Jurkat, Clone E6-1 (cell line): ENCODE results near the gene COLEC11.

Experiments used
- DNase-seq: peaks from one replicate; pipeline ENCODE4 v3.0.0-alpha.2; 2011; ENCODE audit warnings: low read depth, low spot score
- H3K4me3 ChIP-seq: 2 replicates; pipeline ENCODE4 v1.5.1; 2011; ENCODE audit warnings: mild to moderate bottlenecking, low read length, control low read depth, moderate library complexity

COLEC11 gene

DNA sequence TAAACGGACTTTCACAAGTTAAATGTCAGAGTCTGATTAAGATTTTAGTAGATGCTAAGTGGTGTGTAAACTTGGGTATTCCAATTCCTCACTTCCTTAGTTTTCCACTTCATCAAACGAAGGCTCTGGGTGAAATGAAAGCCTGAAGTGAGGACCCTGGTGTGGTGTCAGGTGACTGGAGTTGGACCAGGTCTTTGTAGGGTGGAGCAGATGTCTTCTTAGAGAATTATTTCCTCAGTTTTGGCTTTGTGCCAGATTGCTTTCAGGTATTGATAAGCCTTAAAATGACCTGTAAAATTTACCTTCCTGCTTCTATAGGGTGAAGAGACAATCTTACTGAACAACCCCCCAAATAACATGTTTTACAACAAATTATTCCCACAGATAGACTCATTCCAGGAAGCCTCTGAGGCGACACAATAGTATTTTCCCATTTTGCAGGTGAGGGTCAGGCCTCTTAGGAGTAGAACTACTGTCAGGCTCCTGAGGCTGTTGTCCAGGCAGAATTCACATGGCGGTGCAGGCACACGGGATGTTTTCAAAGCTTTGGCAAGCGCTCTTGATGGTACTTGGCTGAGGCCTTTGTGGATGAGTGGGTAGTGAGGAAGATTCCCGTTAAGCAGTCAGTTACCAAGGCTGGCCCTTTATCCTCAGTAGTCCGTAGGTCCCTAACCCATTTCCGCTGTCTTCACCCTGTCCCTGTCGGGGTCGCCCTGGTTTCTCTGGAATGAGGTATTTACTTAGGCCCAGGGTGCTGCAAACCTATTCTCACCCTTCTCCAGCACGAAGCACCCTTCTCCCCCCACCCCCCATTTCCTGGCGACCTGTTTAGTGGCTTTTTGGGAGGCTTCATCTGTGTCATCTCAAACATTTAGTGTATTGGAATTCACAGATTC, 13.3 kb upstream of the COLEC11 start:
- no peak for DNase-seq
- H3K4me3 ChIP-seq: no peak overlapping the region

DNA sequence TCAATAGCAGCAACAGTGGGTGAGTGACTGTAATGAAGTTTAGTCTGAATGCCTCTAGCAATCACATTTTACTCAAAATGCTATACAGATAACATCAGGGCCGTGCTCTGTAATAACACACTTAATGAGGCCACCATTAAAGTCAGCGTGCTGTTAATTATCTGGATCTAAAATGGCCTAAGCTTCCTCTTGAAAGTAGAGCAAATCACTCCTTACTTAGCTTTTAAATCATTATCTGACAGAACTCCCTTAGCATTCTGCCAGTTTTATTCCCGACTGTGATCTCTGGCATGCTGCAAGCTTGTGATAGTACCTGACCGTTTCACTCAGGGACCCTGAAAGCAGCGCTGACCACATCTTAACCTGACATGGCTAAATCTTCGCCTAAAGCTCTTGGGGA, 10.8 kb upstream of the COLEC11 start:
- DNase-seq: no peak
- H3K4me3 ChIP-seq: no peak overlapping the region

DNA sequence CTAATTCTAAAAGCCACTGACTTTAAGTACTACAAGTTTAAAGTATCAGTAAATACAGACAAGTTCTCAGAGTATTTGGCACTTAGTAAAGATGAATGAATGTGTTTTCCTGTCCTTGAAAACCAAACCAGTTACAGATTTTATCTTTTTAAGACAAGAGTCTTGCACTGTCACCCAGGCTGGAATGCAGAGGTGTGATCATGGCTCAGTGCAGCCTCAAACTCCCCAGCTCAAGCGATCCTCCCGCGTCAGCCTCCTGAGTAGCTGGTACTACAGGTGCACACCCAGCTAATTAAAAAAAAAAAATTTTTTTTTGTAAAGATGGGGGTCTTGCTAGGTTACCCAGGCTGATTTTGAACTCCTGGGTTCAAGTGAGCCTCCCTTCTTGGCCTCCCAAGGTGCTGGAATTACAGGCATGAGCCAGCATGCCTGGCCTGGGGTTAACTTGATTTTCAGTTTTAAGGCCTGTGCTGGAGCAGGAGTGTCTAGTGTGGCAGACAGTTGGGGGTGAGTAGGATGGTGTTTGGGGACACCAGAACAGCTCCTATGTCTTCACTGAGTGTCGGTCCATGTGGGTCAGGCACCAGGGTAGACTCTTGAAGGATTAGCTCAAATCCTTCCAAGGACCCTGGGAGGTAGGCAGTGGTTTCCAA, 10.2 kb upstream of the COLEC11 start:
- no peak for DNase-seq
- no peak overlapping the region for H3K4me3 ChIP-seq

- no peak for DNase-seq
- no peak overlapping the region for H3K4me3 ChIP-seq
These were observed 9.4 kb upstream of the COLEC11 start for GRCh38 chr2:3585261-3586109.

- no peak overlapping the region for H3K4me3 ChIP-seq
- no peak for DNase-seq
These were observed 8.7 kb upstream of the COLEC11 start for GRCh38 chr2:3586220-3586619.

GRCh38 chr2:3587021-3587420, 7.9 kb upstream of the COLEC11 start:
- no peak overlapping the region for H3K4me3 ChIP-seq
- no peak for DNase-seq

- H3K4me3 ChIP-seq: no peak overlapping the region
- DNase-seq: no peak
These were observed 7.5 kb upstream of the COLEC11 start for GRCh38 chr2:3587432-3587831.

DNA sequence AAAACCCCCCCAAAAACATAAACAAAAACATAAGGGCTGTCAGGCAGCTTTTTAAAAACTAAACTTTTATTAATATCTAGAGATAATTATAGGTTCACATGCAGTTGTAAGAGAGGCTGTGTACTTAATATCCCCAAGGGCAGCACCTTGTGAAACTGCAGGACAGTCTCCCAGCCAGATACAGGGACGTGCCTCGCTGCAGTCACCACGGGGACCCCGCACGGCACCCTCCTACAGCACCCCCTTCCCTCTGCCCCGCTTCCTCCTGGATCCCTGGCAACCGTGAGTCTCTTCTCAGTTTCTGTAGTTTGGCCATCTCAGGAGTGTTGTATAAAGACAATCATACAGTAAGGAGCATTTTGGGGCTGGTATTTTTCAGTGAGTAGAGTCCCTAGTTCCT, 6.8 kb upstream of the COLEC11 start:
- H3K4me3 ChIP-seq: no peak overlapping the region
- DNase-seq: no peak

GRCh38 chr2:3589086-3589485, 5.8 kb upstream of the COLEC11 start:
- no peak overlapping the region for H3K4me3 ChIP-seq
- no peak for DNase-seq

- no peak overlapping the region for H3K4me3 ChIP-seq
- no peak for DNase-seq
These were observed 492 bp downstream of the COLEC11 start for GRCh38 chr2:3595404-3595803.

DNA sequence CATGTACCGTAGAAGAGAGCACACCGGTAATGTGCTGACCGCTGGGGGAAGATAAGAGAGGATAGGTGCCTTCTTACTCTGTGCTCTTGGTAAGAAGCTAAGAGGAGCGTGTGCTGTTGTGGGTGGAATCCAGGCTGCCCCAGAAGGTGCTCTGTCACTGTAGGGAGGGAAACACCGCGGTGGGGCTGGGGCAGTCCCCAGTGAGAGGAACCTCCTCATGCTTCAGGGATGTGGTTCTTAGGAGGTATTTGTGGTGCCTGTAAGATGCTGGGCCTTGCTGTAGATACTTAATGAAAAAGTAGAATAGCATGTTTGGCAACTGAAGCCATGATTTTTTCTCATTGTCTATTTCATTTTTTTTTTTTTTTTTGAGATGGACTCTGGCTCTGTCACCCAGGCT, 1.1 kb downstream of the COLEC11 start:
- no peak for DNase-seq
- H3K4me3 ChIP-seq: no peak overlapping the region

GRCh38 chr2:3596901-3597417, 2.0 kb downstream of the COLEC11 start:
- H3K4me3 ChIP-seq: no peak overlapping the region
- no peak for DNase-seq

DNA sequence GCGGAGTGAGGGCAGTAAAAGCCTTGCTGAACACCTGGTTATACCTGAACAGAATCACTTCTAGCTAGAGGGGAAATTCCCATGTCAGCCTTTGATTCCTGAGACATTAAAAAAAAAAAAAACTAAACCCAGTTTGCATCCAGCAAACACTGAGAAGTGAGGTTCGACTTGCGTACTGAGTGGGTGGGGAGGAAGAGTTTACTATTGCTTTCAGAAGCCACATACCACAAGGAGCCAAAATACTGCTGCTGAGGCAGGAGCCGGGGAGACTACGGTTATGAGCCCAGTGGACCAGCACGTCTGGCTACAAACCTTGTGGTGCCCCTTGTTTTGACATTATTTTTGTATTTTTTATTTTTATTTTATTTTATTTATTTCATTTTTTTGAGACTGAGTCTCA, 2.7 kb downstream of the COLEC11 start:
- no peak for DNase-seq
- H3K4me3 ChIP-seq: no peak overlapping the region

GRCh38 chr2:3598197-3598910, 3.4 kb downstream of the COLEC11 start:
- DNase-seq: no peak
- no peak overlapping the region for H3K4me3 ChIP-seq

DNA sequence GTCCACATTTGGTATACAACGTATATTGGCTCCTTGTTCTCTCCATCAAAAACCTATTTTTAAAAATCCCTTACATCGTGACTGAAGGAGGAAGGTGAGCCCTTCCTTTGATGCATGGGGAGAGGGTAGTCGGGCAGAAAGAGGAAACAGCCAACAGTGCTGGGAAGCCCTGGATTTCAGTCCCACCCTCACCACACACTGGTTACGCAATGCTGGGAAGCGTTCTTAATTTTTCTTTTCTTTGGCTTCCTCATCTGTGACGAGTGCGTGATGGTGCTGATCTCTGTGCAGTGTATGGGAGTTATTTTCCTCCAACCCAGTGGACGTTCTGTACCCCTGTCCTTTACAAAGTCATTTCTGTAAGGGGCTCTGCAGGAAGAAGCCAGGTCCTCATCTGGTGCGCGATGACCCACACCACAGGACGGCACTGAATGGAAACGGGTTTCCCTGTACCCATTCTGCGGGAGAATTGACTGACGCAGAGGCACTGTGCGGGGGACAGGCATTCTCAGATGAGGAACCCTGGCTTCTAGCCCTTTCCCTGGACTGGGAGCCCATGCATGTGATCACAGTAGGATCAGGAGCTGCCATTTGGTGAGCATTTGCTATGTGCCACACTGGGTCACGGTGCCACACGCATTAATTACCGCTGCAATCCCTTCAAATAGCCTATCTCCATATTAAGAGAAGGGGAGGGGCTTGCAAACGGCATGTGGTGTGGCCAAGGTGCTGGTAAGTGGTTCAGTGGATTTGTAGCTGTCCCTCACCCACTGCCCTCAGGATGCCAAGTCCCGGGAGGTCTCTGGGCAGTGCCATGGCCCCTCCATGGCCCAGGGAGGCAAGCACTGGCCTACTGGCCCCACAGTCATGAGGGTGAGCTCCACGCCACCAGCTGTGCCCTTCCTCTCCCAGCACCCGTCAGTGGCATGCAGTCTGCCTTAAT, 4.3 kb downstream of the COLEC11 start:
- no peak for DNase-seq
- H3K4me3 ChIP-seq: no peak overlapping the region

DNA sequence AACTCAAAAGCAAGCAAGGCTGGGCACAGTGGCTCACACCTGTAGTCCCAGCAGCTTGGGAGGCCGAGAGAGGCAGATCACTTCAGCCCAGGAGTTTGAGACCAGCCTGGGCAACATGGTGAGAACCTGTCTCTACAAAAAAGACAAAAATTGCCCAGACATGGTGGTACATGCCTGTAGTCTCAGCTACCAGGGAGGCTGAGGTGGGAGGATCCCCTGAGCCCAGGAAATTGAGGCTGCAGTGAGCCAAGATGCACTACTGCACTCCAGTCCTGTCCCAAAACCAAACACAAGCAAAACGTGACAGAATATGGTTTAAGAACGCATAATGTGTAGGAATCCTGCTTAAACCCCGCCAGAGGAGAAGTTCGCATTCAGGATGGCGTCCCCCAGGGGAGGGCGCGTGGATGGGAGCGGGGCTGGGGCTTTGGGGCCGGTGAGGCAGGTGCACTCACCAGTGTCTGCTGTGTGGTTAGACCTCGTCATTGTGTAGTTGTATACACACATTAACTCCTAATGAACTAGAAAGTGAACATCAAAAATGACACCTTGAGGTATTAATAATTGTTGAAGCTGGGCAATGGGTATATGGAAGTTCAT, 5.4 kb downstream of the COLEC11 start:
- no peak for DNase-seq

DNA sequence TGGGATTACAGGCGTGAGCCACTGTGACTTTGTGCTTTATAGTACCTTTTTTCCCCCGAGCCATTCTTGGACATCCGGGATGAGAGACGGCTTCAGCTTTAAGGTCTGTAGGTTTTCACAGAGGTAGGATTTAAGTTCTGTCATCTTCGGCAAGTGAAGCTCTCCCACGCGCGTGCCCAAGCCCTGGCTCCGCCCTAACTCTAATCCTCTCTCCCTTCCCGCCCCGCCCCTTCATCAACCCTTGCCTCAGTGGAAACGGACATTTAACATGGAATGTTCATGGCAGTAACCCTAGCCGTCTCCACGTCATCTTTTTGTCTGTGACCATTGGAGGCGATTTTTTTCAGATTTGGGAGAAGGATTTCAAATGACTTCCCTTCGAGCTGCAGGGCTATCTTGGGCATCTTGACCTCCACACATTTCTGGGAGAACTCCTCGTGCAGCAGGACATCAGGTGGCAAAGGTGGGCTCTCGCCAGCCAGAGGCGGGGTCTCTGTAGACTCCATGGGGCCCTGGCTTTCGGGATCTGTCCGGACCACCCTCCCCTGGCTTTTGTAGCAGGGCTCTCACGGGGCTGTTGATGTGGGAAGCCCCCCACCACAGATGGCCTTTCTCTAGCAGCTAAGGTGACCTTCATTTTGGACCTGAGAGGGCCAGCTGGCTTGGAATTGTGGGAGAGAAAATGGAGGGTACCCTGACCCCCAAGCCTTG, 6.8 kb downstream of the COLEC11 start:
- DNase-seq: no peak
- H3K4me3 ChIP-seq: no peak overlapping the region

More for the DNA sequence above, 5.4 kb downstream of the COLEC11 start:
- no peak overlapping the region for H3K4me3 ChIP-seq
